ENCODE measurements around the gene TAAR1. TPM values are rescaled to one million over a fixed set of nuclear protein-coding genes. Genes with fewer than 3 reads are reported as not detected.

The TAAR1 gene
- total and polyA plus RNA-seq, 2 donors (not counting 3 experiments of a cell fraction or from before 2014, with no cell fraction given) = not detected

DNA sequence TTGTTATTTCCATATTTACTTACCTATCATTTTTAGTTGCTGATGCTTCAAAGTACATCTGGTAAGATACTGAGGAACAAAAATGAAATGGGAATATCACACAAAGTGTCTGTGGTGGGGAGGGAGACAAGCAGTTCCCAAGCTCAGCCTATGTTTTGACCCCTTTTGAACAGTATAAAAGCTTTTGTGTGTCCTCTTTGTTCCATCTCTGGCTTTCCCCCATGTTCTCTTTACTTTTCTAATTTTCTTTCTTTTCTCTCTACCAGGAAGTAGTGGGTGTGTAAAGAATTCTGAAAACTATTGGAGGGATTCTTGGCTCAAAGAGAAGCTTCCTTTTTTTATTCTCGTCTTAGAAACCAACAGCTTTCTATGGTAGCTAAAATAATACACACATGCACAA, 42.3 kb downstream of the TAAR1 start:
- Histone ChIP-seq H2AFZ (ENCODE audit: low read depth, low read length) (no peak overlapping the region), H3K79me2 (ENCODE audit: control insufficient read depth, insufficient read depth, low read length) (no peaks in the 10 kb centered on the region), H3K36me3 (ENCODE audit: control insufficient read depth in 2 of 2, extremely low read depth in 1 of 2, insufficient read depth in 2 of 2, low read length in 2 of 2) (no peaks in the 10 kb centered on the region), H3K9me1 (replicated peaks; ENCODE audit: control insufficient read depth, extremely low read depth, insufficient read depth, low read length) (no peaks in the 10 kb centered on the region), H3K9ac (replicated peaks; ENCODE audit: extremely low read depth, insufficient read depth, low read length) (no peak overlapping the region), H4K20me1 (replicated peaks; ENCODE audit: control insufficient read depth, extremely low read depth, insufficient read depth, low read length) (no peaks in the 10 kb centered on the region), H3K4me1 (ENCODE audit: control insufficient read depth, extremely low read depth, insufficient read depth, low read length) (no peaks in the 10 kb centered on the region), H3K4me3 (replicated peaks in 1 of 3; ENCODE audit: insufficient read depth in 1 of 3, low read depth in 1 of 3, low read length in 3 of 3) (no peak overlapping the region), H3K27me3 (ENCODE audit: control insufficient read depth in 2 of 2, insufficient read depth in 2 of 2, low read length in 2 of 2) (peaks cover 1 to 5% of the 10 kb centered on the region in 2 experiments), H3K9me3 (replicated peaks; ENCODE audit: control insufficient read depth, insufficient read depth, low read length) (no peaks in the 10 kb centered on the region), H3K27ac (ENCODE audit: insufficient read depth, low read depth, low read length) (no peak overlapping the region), H3K4me2 (ENCODE audit: insufficient read depth, low read length) (no peak overlapping the region)
- TF ChIP-seq MYC (IDR thresholded peaks at IDR 0.05; ENCODE audit: low read depth, low read length) (no peak), FOS (IDR thresholded peaks at IDR 0.05; ENCODE audit: borderline replicate concordance, insufficient read depth, low read length) (no peak), POLR2A (IDR thresholded peaks at IDR 0.05; ENCODE audit: low read depth, low read length) (no peak), POLR2AphosphoS5 (IDR thresholded peaks at IDR 0.05; ENCODE audit: insufficient read depth, low read depth, low read length) (no peak), GATA2 (IDR thresholded peaks at IDR 0.05; ENCODE audit: insufficient read depth, insufficient read length, low read depth, low read length) (no peak), JUN (IDR thresholded peaks at IDR 0.05; ENCODE audit: borderline replicate concordance, insufficient read depth, insufficient read length, low read depth) (no peak), EZH2 (IDR thresholded peaks at IDR 0.05; ENCODE audit: borderline replicate concordance, low read depth, low read length, severe bottlenecking) (no peak)
- TF ChIP-seq, protein P1, sequence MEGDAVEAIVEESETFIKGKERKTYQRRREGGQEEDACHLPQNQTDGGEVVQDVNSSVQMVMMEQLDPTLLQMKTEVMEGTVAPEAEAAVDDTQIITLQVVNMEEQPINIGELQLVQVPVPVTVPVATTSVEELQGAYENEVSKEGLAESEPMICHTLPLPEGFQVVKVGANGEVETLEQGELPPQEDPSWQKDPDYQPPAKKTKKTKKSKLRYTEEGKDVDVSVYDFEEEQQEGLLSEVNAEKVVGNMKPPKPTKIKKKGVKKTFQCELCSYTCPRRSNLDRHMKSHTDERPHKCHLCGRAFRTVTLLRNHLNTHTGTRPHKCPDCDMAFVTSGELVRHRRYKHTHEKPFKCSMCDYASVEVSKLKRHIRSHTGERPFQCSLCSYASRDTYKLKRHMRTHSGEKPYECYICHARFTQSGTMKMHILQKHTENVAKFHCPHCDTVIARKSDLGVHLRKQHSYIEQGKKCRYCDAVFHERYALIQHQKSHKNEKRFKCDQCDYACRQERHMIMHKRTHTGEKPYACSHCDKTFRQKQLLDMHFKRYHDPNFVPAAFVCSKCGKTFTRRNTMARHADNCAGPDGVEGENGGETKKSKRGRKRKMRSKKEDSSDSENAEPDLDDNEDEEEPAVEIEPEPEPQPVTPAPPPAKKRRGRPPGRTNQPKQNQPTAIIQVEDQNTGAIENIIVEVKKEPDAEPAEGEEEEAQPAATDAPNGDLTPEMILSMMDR (IDR thresholded peaks at IDR 0.05; ENCODE audit: extremely low read depth in 1 of 2, insufficient read depth in 1 of 2, low read depth in 1 of 2, low read length in 2 of 2) = no peak
- TF ChIP-seq, protein P2, sequence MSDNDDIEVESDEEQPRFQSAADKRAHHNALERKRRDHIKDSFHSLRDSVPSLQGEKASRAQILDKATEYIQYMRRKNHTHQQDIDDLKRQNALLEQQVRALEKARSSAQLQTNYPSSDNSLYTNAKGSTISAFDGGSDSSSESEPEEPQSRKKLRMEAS (IDR thresholded peaks at IDR 0.05; ENCODE audit: insufficient read depth, insufficient read length) = no peak
- dilution Hi-C loops (cut with MboI; ENCODE audit: extremely low pct_ligation_motif_present, low sequenced_read_pairs) = no loop called here
- no peak for FAIRE-seq
- BruUV-seq (replicated peaks) = no TSS peak
- ChIA-PET POLR2A (no interaction called here), CTCF (interaction anchor here (0.7 to 1.1 kb wide), 2 partner anchors 9 to 1494 kb away, joined by 3 to 4 read pairs; no protein-coding TSS in a partner anchor)
- DNase-seq (ENCODE audit: low read depth, low spot score) = no peak
- intact Hi-C loops (cut with micrococcal nuclease) = no loop called here
